A673 (cell line): Measurements from ENCODE around the gene SSR4.

Experiments used
- CTCF ChIP-seq: fragments of 300-800, 200-600 bp; sonication (generic); conservative IDR thresholded peaks from 2 replicates; pipeline ENCODE4 v1.5.1; 2017; ENCODE audit warnings: low read depth, mild to moderate bottlenecking, antibody characterized with exemption, low read length, moderate library complexity, mixed read lengths
- EZH2 ChIP-seq: fragments of 200-600 bp; sonication (generic); IDR thresholded peaks from 2 replicates; pipeline ENCODE4 v1.6.1; 2017; ENCODE audit warnings: borderline replicate concordance, low read depth, mild to moderate bottlenecking, mixed read lengths, antibody characterized with exemption, low read length; ENCODE audit not compliant: poor library complexity, severe bottlenecking

DNA sequence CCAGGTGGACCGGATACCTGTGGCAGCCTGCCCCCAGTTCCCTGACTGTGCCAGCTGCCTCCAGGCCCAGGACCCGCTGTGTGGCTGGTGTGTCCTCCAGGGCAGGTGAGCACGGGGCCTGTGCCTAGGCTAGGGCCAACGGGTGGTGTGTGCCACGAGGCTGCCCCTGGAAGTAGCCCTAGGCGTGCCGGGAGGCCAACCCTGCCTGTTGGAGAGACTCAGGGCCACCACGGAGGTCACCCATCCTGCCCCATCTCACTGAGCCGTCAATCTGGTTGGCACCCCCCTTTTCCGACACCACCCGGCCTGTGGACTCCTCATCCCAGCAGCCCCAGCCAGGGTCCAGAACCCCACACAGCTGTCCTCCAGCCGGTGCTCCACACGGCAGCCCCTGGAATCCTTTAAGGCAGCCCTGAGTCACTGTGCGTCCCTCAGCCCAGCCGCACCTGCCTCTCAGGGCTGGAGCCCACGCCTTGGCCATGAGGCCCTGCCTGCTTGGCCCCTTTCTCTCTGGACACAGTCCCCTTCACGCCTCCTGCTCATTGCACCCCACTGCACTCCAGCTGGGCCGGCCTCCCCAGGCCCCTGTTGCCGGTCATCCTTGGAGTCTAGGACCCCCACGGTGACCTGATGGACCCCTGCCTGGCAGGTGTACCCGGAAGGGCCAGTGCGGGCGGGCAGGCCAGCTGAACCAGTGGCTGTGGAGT lies 25.2 kb upstream of the SSR4 start:
- TF ChIP-seq CTCF (no peak), EZH2 (no peak)
